Stimulated activated CD8-positive, alpha-beta memory T cell treated with anti-CD3 and anti-CD28 coated beads, Interleukin-15, amount 100 ng/mL, for 1 hour (primary cell): ENCODE data around the gene MSANTD2.

Experiments used
- DNase-seq: peaks from one replicate; pipeline ENCODE4 v3.0.0-alpha.2; 2020; ENCODE audit warnings: low read depth

Gene MSANTD2

DNA sequence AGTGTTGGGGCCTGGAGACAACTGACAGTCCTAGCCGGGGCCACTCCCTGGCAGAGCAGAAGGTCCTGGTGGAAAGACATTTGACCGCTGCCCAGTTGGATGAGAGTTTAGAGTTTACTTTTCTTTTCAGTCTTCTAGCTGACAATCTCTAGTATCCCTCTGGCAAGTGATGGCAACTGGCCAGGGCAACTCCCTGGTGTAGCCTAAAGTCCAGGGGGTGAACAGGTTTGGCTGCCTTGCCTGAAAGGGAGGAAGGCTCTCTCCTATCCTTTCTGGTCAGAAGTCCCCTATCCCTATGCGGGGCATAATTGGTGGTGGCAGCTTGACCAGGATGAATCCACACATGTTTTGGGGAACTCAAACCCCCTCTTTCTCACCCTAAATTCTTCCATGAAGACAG lies 16.8 kb upstream of the MSANTD2 start:
- no peak for DNase-seq

DNA sequence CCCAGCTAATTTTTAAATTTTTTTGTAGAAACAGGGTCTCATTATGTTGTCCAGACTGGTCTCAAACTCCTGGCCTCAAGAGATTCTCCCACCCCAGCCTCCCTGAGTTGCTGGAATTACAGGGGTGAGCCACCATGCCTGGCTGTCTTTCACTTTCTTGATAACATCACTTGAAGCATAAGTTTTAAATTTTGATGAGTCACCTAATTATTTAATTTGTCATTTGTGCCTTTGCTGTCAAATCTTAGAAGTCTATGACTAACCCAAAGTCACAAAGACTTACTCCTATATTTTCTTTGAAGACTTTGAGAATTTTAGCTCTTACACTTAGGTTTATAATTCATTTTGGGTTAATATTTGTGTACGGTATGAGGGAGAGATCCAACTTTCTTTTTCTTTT lies 14.5 kb upstream of the MSANTD2 start:
- no peak for DNase-seq

DNA sequence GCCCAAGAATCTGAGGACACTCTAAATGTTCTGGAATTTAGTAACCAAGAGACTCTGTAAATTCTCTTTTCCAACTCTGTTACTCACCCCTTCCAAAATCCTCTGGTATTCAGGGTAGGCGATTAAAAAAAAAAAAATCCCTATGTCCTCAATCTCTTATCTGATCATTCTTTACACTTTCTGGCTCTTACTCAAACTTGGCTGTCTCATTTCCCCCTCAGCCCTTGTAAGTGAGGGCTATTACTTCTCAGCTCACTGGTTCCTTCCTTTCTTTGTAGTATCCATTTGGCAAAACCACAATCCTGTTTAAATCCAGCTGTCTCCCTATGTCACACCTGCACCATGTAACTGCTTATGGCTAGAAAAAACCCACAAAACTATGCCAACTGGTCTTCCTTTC lies 12.7 kb upstream of the MSANTD2 start:
- no peak for DNase-seq

DNA sequence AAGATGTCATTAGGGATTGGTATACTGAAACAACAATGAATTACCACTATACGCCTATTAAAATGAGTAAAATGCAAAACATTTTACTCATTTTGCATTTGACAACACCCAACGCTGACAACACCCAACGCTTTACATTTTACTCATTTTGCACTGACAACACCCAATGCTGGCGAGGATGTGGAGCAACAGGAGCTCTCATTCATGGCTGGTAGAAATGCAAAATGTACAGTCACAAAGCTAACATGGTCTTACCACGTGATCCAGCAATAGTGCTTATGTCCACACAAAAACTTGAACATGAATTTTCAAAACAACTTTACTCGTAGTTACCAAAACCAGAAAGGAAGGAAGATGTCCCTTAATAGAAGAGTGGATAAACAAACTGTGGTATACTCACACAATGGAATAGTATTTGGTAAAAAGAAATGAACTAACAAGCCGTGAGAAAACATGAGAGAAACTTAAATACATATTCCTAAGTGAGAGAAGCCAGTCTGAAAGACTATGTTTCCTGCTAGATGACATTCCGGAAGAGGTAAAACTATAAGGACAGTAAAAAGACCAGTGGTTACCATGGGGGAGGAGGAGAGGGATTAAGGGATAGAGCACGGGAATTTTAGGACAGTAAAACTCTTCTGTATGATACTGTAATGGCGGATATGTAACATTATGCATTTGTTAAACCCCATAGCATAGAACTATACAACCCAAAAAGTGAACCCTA lies 11.4 kb upstream of the MSANTD2 start:
- DNase-seq: no peak

DNA sequence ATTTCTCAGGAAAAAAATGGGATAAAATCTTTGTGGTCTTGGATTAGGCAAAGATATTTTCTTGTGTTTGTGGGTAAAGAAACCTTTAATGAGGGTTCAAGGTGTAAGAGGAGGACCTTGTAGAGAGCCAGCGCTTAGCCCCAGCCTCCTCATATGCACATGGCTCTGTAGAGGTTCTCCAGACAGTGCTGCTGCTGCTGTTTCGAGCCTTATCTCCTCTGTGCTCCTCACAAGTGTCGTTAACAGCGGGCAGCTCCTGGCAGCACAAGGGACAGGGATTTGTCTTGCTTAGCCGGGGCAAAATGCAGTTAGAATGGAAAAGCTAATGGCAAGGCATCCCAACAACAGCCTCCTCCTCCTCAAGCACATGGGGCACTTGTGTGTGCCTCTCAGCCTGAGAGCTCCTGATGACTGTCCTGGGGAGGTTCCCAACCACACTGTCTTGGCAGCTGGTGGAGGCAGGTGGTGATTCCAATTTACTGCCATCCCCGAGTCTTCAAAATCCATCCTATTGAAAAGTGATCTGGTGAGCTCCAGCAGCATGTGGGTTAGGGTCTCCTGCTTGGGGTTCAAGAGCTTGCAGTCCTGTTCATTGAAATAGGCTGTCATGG lies 7.6 kb upstream of the MSANTD2 start:
- no peak for DNase-seq

DNA sequence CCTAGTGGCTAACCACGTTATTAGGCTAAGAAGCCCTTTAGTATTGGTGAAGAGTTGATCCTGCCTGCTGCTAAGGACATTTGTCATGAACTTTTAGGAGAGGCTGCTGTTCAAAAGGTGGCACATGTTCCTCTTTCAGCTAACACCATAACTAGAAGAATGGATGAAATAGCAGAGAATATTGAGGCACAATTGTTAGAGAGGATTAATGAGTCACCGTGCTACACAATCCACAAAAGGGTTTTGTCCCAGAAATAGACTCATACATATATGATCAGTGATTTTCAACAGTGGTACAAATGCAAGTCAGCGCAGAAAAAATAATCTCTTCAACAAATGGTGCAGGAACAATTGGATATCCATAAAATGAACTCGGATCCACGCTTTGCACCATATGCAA lies 7.0 kb upstream of the MSANTD2 start:
- DNase-seq: no peak

DNA sequence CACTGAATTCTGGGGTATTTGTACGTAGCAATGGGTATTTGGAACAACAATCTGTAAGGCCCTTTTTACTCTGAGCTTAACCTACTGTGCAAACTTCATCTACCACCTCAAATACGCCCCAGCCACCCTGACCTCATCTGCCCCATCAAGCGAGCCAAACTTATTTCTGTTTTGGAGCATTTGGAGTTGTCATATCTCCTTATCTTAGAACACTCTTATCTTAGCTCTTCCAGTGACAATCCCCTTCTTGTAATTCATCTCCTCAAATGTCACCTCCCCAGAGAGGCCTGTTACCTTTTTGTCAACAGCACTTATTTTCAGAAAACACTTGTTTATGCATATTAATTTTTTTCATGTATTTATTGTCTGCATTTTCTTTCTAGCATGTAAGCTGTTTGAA lies 4.7 kb upstream of the MSANTD2 start:
- DNase-seq: no peak

DNA sequence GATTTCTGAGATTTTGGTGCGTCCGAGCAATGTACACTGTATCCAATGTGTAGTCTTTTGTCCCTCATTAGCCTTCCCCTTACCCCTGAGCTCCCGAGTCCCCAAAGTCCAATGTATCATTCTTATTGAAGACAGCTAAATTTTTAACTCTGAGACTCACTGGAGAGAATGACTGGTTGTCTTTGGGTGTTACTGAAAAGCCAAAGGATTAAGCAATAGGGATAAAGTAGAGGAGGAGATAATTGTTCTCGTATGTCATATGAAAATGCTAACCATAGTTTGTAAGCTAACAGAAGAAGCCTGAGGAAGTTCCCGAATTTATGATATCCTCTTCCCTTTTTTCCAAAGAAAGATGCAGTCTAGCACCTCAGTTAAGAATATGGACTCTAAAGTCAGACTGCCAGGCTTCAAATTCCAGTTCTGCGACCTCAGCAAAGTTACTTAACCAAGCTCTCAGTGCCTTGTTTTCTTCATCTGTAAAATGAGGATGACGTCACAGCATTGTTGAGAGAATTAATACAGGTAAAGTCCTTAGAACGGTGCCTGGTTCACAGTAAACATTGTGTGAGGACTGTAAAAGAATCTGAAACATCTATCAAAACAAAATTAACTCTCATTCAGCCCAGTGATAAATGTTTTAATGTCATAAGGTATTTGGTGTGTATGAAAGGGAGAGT lies 1.6 kb upstream of the MSANTD2 start:
- DNase-seq: no peak

DNA sequence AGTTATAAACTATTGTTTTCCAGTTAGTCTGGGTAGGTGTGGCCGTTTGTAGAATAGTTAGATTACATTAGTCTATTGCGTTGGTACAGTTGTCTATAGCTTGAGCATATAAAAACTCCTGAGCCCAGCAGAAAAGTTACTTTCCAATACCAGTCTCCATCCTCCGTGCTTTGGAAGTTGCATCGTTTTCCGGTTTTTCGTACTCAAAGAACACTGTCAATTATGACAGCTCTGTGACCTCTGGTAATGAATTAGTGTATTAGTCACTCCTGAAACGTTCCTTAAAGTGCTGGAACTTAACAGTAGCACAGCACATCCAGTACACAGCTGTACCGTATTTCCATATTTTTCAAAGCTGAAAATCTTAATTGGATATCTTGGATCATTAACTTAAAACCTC lies 808 bp upstream of the MSANTD2 start:
- no peak for DNase-seq

DNA sequence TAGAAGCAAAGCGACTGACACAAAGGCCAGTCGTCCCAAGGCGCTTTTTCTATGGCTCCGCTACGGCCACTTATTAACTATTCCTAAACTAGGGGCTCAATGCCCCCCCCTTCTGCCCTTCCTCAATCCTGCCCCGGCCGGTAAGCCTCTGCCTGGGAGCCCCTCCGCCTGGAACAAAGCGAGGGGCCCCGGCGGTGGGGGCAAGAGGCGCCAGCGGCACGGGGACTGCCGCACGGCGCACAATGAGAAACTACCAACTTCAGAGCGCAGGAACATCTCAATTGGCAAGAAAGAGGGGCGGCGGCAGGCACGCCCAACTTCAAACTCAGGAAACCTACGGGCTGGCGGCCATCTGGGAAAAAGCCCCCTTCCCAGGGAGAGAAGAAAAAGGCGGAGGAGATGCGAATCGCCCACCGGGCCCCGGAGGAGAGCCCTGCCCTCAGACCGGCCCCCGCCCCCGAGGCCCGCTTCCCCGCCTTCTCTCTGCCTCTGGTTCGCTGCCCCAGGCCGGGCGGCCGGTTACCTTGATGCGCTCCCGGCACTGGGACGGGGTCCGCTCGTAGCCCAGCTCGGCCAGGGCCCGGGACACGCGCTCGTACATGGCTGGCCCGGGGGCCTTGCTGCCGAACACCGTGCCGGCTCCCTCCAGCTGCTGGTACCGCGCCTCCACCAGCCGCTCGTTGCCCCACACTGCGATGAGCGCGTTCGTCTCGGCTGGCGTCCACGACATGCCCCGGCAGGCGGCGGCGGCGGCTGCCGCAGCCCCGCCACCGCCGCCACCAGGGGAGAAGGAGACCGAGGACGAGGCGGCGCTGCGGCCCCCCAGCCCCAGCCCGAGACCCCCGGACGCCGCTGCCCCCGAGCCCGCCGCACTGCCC lies 619 bp downstream of the MSANTD2 start:
- DNase-seq: no peak

DNA sequence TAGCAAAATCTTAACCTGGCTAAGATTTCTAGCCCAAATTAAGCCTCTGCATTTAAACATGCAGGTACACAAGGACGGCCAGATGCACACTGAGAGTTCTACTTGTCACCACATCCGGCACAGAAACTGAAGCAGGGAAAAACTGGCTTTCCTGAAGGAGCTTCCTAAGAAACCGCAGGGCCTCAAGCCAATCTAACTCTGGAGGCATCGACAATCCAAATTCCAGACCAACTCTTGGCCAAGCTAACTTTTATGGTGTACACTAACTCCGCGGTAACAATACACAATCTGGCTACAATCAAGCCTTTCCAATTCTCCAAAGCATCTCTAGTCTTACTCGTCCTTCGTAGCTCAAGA lies 1.2 kb downstream of the MSANTD2 start:
- no peak for DNase-seq

DNA sequence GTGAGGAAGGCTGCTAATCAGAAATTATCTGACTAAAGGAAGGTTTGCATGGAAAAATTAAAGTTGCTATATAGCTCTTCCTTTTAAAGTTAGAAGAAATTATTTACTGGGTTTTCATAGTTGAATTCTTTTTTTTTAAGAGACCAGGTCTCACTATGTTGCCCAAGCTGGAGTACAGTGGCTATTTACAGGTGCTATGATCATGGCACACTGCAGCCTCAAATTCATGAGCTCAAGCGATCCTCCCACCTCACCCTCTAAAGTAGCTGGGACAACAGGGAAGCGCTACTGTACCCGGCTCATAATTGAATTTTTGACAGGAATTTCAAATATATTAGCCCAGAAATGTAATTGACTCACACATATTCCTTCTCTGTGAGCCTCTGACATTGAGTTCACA lies 3.9 kb downstream of the MSANTD2 start:
- no peak for DNase-seq

DNA sequence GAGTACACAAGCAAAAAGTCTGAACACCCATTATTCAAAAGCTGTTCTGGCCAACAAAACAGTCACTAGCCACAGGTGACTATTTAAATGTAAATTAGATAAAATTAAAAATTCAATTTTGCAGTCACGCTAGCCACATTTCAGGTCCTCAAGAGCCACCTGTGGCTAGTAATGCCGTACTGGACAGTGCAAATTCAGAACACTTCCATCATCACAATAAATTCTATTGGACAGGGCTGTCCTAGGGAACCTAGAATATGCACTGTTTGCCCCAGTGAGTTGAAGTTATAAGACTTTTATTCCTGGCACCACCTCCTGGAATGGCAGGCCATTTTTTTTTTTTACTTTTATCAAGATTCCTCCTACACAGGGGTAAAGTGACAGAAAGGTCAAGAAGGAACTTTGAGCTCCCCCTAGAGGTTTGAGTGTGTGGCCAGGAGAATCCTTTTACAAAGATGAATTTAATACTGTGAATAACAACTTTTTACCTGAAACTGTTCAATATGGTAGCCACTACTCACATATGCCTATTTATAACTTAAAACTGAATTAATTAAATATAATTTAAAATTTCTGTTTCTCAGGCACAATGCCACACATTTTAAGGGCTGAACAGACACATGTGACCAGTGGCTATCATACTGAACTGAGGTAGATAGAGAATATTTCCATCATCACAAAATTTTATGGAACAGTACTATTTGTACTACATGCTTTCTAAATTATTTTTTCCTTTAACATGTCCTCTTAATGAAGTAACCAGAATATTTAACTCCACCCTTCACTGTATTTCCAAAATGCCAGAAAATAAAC lies 6.5 kb downstream of the MSANTD2 start:
- DNase-seq: no peak

DNA sequence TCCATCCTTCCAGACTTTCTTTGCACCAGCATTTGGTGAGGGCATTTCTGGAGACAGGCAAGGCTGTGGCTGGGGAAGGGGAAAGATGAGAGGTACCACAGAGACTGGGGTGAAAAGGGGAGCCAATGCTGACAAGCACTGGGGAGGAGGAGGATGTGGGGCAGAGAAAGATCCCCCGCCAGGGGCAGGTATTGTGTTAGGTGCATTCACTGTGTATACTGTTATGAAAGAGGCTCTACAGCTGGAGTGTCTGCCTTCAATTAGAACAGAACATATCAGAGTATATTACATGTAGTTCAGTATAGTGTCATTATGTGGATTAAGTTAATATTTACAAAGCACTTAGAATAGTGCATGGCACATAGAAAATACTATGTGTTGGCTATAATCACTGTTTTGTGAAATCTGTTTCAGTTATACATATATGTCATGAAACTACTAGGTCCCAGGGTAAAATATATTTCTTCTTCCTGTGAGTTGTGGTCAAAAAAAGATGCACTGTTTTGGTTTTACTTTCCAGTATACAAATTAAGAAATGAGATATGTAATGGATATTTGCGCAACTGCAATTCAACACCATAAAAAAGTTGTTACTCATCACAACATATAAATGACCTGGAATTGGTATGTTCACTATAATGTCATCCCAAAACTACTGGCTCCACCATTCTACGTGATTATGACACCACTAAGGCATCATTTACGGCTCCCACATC lies 8.4 kb downstream of the MSANTD2 start:
- no peak for DNase-seq

DNA sequence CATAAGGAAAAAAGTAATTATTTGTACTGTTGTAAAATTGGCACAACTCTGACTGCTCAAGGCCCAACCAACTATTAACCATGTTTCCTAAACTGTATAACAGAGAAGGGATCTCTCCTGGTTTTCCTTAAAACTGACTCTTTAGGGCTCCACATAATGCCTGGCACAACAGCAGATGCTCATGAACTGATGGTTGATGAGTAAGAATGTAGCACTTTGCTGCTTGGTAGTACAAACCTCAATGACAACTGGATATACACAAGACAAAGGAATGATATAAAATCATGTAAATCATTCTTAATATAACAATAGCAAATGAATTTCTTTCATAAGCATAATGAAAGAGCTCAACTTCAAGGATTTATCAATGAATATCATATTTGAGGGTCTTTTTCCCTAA lies 11.7 kb downstream of the MSANTD2 start:
- DNase-seq: no peak

DNA sequence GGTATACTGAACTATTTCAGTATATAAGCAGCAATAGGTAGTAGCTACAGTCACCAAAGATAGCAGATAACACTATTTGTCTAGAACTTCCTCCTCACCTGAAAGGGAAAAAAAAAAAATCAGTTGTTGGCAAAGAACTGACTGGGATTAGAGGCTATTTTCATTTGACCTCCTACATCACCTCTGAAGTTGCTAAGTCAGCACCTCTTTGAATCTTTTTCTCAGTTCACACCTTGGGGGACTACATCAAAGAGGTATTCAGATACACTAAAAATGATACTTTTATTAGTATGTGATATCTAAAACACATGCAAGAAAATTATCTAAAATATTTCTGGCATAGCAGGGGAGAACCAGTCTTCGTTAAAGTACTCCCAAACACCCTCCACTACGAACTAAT lies 16.2 kb downstream of the MSANTD2 start:
- DNase-seq: no peak

DNA sequence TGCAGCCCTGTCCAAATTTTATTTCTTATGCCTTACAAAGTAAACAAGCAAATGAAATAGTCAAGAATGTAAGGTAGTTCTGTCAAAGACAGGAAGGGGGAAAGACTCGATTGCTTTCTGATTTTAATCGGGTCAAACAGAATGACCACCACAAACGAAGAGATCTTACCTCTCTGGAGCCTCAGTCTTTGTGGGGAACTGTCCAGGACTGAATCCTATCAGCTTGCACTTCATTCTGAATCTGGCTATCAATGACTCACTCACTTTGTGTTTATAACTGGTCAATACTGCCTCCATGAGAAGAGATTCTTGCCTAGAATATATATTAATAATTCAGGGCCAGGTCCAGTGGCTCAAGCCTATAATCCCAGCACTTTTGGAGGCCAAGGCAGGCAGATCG lies 17.2 kb downstream of the MSANTD2 start:
- DNase-seq: no peak

DNA sequence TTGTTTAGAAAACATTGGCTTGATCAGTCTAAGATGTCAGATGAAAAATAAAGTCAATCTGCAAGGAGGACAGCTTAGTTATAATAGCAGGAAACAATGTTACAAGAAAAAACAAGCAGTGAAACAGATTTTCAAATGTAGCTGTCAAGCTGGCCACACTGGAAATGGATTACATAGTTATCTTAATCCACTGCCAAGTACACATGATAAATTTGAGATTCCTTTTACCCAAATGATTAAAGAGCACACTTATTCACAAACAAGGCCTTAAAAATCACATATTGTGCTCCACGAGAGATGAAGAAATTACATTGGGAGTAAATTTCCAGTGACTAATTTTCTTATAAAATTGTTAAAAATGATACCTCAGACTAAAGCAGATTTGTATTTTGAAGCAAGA lies 20.6 kb downstream of the MSANTD2 start:
- DNase-seq: no peak

DNA sequence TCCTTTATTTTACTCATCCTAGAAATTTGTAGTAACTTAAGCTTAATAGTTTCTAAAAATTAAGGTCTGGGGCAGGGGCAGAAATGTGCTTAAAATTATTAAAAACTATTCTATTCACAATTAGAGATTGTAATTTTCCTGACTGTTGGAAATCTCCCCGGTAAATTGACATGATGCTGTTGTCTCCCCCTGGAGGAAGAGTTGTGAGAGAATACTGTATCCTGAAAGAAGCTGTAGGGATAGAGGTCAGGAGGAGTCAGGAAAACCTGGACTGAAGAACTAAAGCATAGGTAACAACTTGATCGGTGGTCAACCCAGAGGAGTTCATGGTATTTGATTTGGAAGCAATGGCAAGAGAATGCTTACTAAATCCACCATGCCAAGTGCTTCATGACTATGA lies 21.9 kb downstream of the MSANTD2 start:
- no peak for DNase-seq

DNA sequence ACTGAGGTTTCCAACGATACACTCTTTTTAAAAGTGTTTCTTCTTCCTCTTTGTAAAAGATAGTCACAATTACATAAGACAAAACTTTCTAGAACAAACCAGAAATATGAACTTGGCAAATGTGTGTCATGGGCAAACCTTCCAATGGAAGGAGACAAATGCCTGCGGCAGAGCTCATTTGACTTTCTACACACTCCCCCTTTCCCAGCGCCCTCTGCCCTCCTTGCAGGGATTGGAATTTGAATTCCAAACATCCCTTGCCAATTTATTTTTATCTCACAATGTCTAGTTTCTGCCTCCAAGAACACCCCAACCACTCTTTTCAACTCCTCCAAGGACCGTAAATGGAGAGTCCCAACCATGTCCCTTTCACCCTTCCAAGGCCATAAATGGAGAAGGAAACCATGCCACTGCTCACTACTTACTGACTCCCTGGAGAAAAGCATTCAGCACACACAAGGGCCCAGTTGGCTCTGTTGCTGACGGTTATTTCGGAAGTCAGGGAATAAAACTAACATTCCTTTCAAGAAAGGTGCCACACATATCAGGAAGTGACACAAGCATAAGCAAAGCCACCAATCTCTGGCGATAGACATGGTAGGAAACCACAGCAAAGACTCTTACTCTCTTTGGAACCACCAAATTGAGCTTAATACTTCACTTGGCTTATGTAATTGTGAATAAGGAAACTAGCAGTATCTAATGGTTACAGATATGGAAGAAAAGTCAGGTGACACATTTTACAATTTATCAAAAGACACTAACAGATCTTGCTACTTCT lies 23.2 kb downstream of the MSANTD2 start:
- DNase-seq: no peak
